GM12878 (cell line): Measurements from ENCODE around the gene DNAJB6. TPM values are rescaled to one million over a fixed set of nuclear protein-coding genes. Genes with fewer than 3 reads are reported as not detected.

Experiments used
- ATAC-seq: fragments of 200-7000 bp; cut with Tn5 transposase; 3 replicates; pipeline ENCODE4 v1.9.1; 2020; ENCODE audit warnings: mild to moderate bottlenecking, moderate library complexity
- BruUV-seq: library from RNA; stranded (reverse); fragments of 400-500 nt; replicated peaks from 2 replicates; lab custom pipeline; 2021; lab: Mats Ljungman, UMichigan
- CTCF ChIA-PET: fragments of 300-600 bp; sonication (Branson Sonifier 250); formaldehyde crosslinking; extraction: SDS; loops from one replicate; lab custom pipeline; 2021; ENCODE audit warnings: inconsistent platforms; lab: Yijun Ruan, JAX
- POLR2A ChIA-PET: fragments of 350-600 bp; formaldehyde crosslinking; extraction: SDS; loops from one replicate; lab custom pipeline; 2021; ENCODE audit warnings: inconsistent platforms; lab: Charles Lee
- RAD21 ChIA-PET: fragments of 300-600 bp; sonication (Branson Sonifier 250); formaldehyde crosslinking; loops from one replicate; lab custom pipeline; 2023; ENCODE audit warnings: antibody characterized with exemption; ENCODE audit not compliant: unreplicated experiment; lab: Charles Lee
- SMC1A ChIA-PET: fragments of 300-600 bp; sonication (Branson Sonifier 250); formaldehyde crosslinking; loops from one replicate; lab custom pipeline; 2023; ENCODE audit not compliant: unreplicated experiment, uncharacterized antibody; lab: Charles Lee
- DNase-seq: peaks from one replicate; pipeline ENCODE4 v3.0.0-alpha.2; 2011; ENCODE audit warnings: low read depth, low spot score
- FAIRE-seq: peaks from 3 replicates; lab custom pipeline; 2011; peaks lifted over from hg19 to GRCh38; lab: Jason Lieb, UNC
- H2AFZ ChIP-seq: 2 replicates; pipeline ENCODE4 v1.6.0; 2011; ENCODE audit warnings: low read depth, low read length, control low read depth; ENCODE audit not compliant: control insufficient read depth
- H3K27ac ChIP-seq: 2 replicates; pipeline ENCODE4 v1.5.1; 2011; ENCODE audit warnings: control low read depth; ENCODE audit not compliant: control insufficient read depth, insufficient read depth
- H3K27me3 ChIP-seq, 2 experiments: replicated peaks in 1 of 2; 2 replicates each; pipeline versions ENCODE4 v1.6.0 to v1.6.1; 2011; ENCODE audit warnings: low read length in 1 of 2; ENCODE audit not compliant: control insufficient read depth in 2 of 2, insufficient read depth in 2 of 2
- H3K36me3 ChIP-seq, 2 experiments: 2 replicates each; pipeline ENCODE4 v1.5.1; 2011; ENCODE audit warnings: low read length in 1 of 2; ENCODE audit not compliant: control insufficient read depth in 2 of 2, insufficient read depth in 2 of 2
- H3K4me1 ChIP-seq: 2 replicates; pipeline ENCODE4 v1.6.1; 2011; ENCODE audit warnings: mild to moderate bottlenecking, low read length, moderate library complexity, mixed read lengths; ENCODE audit not compliant: control insufficient read depth, insufficient read depth
- H3K4me2 ChIP-seq: 2 replicates; pipeline ENCODE4 v1.6.0; 2011; ENCODE audit warnings: control low read depth; ENCODE audit not compliant: control insufficient read depth, insufficient read depth
- H3K4me3 ChIP-seq: fragments of 200-600 bp; sonication (generic); 2 replicates; pipeline ENCODE4 v1.5.1; 2016
- H3K79me2 ChIP-seq: 2 replicates; pipeline ENCODE4 v1.6.0; 2011; ENCODE audit warnings: low read length; ENCODE audit not compliant: control insufficient read depth, insufficient read depth
- H3K9ac ChIP-seq: 2 replicates; pipeline ENCODE4 v1.8.0; 2011; ENCODE audit warnings: low read length, control low read depth, mixed read lengths; ENCODE audit not compliant: control insufficient read depth, insufficient read depth
- H3K9me3 ChIP-seq: replicated peaks from 3 replicates; pipeline ENCODE4 v1.5.1; 2011; ENCODE audit warnings: mild to moderate bottlenecking, low read length; ENCODE audit not compliant: control insufficient read depth, insufficient read depth
- H4K20me1 ChIP-seq: 2 replicates; pipeline ENCODE4 v1.6.0; 2011; ENCODE audit not compliant: control insufficient read depth, insufficient read depth
- CBFB ChIP-seq: IDR thresholded peaks from 2 replicates; pipeline ENCODE4 v1.6.1; 2016; ENCODE audit warnings: antibody characterized with exemption, low read depth
- CREM ChIP-seq: IDR thresholded peaks from 2 replicates; pipeline ENCODE4 v1.6.1; 2014; ENCODE audit warnings: antibody characterized with exemption, low read depth
- KDM1A ChIP-seq: fragments of 200-600 bp; sonication (generic); IDR thresholded peaks from 2 replicates; pipeline ENCODE4 v1.6.1; 2016; ENCODE audit warnings: borderline replicate concordance
- SPI1 ChIP-seq: IDR thresholded peaks from 2 replicates; pipeline ENCODE4 v1.6.1; 2011; ENCODE audit warnings: low read depth, mild to moderate bottlenecking, low read length, moderate library complexity, borderline replicate concordance; ENCODE audit not compliant: insufficient read depth
- SREBF2 ChIP-seq: IDR thresholded peaks from 2 replicates; pipeline ENCODE4 v1.6.1; 2012; ENCODE audit warnings: mild to moderate bottlenecking, low read length
- SUPT20H ChIP-seq: IDR thresholded peaks from 2 replicates; pipeline ENCODE4 v1.6.1; 2011; ENCODE audit warnings: low read depth, mild to moderate bottlenecking, low read length, moderate library complexity, borderline replicate concordance; ENCODE audit not compliant: control insufficient read depth
- TARDBP ChIP-seq: IDR thresholded peaks from 2 replicates; pipeline ENCODE4 v1.6.1; 2016; ENCODE audit warnings: borderline replicate concordance
- ZNF24 ChIP-seq: fragments of 450-650 bp; IDR thresholded peaks from 2 replicates; pipeline ENCODE4 v1.6.1; 2017; ENCODE audit warnings: antibody characterized with exemption, mild to moderate bottlenecking
- WGBS: methylation state at CpG from one replicate; pipeline ENCODE4 v1.1.6; 2016; ENCODE audit warnings: low lambda C conversion rate; ENCODE audit not compliant: insufficient replicate concordance, insufficient coverage; ENCODE audit errors: missing lambda C conversion rate; 5-methylcytosine and 5-hydroxymethylcytosine counted together
- in situ Hi-C: fragments of 300-500 bp; cut with MboI; formaldehyde crosslinking; loops from 9 replicates; pipeline ENCODE4 v1.14.3; 2018; ENCODE audit warnings: mixed read lengths
- intact Hi-C: fragments of 100-400 bp; cut with micrococcal nuclease; formaldehyde crosslinking; loops from one replicate; pipeline ENCODE4 v1.14.2; 2022; ENCODE audit not compliant: unreplicated experiment
- polyA plus RNA-seq, 11 experiments: library from polyadenylated mRNA; depleted of rRNA in 4 of 11; unstranded in 6 of 11; stranded (reverse) in 5 of 11; fragments of >200 nt; fragmentation: Nextera tagmentation in 4 of 11; fragmentation: Illumina TruSeq in 1 of 11; extraction: Ambion mirVana in 4 of 11; extraction: Trizol in 1 of 11; gene quantifications; 1 replicate in 1 of 11; 2 replicates in 10 of 11; pipeline versions ENCODE4 v1.2.1 to v1.2.3, GENCODE V29; 2011 to 2016; ENCODE audit warnings: inconsistent platforms in 2 of 11, missing spikeins in 2 of 11, low read depth in 1 of 11
- total RNA-seq, 4 experiments: library from RNA; depleted of rRNA in 3 of 4; stranded (reverse); fragments of >200 nt in 3 of 4; fragmentation: Illumina TruSeq in 1 of 4; extraction: Trizol in 1 of 4; gene quantifications; 2 replicates each; pipeline versions ENCODE4 v1.2.1 to v1.2.3, GENCODE V29; 2013 to 2021
- TF ChIP-seq, protein P1 (sequence below): fragments of 150-350 bp; IDR thresholded peaks from 2 replicates; pipeline ENCODE4 v1.6.1; 2014; ENCODE audit warnings: mild to moderate bottlenecking, low read depth, low read length
- TF ChIP-seq, protein P2 (sequence below): IDR thresholded peaks from 2 replicates; pipeline ENCODE4 v1.6.1; 2011; ENCODE audit warnings: low read depth, mild to moderate bottlenecking, low read length, moderate library complexity, borderline replicate concordance; ENCODE audit errors: extremely low read depth

Gene DNAJB6
- total and polyA plus RNA-seq, 10 of the 15 experiments (the other 5 are each of a cell fraction or from before 2014, with no cell fraction given) = 34.5 to 117 (median 53.1) TPM

DNA sequence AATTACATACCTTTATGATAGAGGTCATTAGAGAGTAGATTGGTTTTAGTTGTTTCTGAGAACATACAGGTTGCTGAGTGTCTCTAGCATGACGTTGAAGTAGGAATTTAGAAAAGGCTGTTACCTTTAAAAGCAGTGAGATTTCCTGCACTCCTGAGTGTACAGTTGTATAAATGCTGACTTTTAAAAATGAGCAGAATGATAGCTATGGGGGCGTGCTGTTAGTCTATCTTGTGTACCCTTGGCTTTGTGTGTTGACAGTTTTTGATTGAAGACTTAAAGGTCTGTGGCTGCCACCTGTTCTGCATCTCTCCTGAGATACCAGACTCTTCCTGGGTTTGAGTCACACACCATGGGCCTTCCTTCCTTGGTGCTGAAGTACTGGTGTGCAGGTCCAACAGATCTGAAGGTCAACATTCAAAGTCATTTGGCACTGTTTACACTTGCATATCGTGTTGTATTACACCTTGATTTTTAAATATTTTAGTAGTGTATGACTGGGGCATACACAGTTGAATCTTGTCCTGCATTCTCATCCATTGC lies 23.8 kb downstream of the DNAJB6 start (continued):
- TF ChIP-seq, protein P1, sequence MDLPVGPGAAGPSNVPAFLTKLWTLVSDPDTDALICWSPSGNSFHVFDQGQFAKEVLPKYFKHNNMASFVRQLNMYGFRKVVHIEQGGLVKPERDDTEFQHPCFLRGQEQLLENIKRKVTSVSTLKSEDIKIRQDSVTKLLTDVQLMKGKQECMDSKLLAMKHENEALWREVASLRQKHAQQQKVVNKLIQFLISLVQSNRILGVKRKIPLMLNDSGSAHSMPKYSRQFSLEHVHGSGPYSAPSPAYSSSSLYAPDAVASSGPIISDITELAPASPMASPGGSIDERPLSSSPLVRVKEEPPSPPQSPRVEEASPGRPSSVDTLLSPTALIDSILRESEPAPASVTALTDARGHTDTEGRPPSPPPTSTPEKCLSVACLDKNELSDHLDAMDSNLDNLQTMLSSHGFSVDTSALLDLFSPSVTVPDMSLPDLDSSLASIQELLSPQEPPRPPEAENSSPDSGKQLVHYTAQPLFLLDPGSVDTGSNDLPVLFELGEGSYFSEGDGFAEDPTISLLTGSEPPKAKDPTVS = no peak
- TF ChIP-seq, protein P2, sequence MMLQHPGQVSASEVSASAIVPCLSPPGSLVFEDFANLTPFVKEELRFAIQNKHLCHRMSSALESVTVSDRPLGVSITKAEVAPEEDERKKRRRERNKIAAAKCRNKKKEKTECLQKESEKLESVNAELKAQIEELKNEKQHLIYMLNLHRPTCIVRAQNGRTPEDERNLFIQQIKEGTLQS = no peak
- TF ChIP-seq SREBF2 (no peak), TARDBP (no peak), KDM1A (no peak), SUPT20H (no peak), CBFB (no peak), CREM (no peak)

DNA sequence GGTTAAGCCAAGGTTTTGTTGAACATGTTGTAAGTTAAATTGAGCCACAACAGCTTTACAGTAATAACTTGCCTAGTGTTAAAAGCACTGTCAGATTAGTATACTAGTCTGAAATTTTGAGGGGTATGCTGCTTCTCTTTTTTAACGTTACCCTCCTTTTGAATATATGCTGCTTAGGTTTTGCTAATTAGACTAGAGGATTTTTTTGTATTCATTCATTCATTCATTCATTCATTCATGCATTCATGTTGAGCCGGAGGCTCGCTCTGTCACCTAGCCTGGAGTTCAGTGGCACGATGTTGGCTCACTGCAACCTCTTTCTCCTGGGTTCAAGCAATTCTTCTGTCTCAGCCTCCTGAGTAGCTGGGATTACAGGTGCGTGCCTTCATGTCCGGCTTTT lies 24.7 kb downstream of the DNAJB6 start:
- BruUV-seq = no TSS peak
- Histone ChIP-seq H3K4me1 (peaks cover 5% of the 10 kb centered on the region; the same call in 1 of the 2 replicates), H3K9ac (no peak overlapping the region), H4K20me1 (peaks cover 5% of the 10 kb centered on the region; the same call in 1 of the 2 replicates), H3K27ac (no peak overlapping the region), H3K36me3 (peaks cover 26 to 30% of the 10 kb centered on the region in 2 experiments), H3K9me3 (no peaks in the 10 kb centered on the region; the same call in 2 of the 3 replicates), H2AFZ (no peak overlapping the region), H3K27me3 (no peaks in the 10 kb centered on the region), H3K79me2 (peaks cover 40% of the 10 kb centered on the region), H3K4me2 (no peak overlapping the region), H3K4me3 (no peak overlapping the region)
- FAIRE-seq = no peak
- intact Hi-C loops = no loop called here
- SMC1A ChIA-PET = no interaction called here
- RAD21 ChIA-PET = no interaction called here
- 100% methylated on average over 6 of the region's 6 CpGs for WGBS
- in situ Hi-C loops = no loop called here
- ATAC-seq = no peak
- CTCF ChIA-PET = no interaction called here
- no peak for DNase-seq
- POLR2A ChIA-PET = no interaction called here
- TF ChIP-seq ZNF24 (peak; percentile 93), SPI1 (no peak)
